Measurements from ENCODE around the gene MARVELD2.
"Not testable (repeated sequence)": the region's sequence is repeated elsewhere in the genome, so short reads cannot be mapped to it uniquely, and the experiment has no call there.

Gene MARVELD2

GRCh38 chr5:69416180-69416579 lies 1.3 kb downstream of the MARVELD2 start:
- CTCF ChIA-PET, result no interaction called here

GRCh38 chr5:69416699-69417098 lies 1.8 kb downstream of the MARVELD2 start:
- CTCF ChIA-PET, result no interaction called here
- no peak for DNase-seq (ENCODE audit: extremely low spot score)
- POLR2A ChIA-PET, result no interaction called here
- TF ChIP-seq FOXM1 (IDR thresholded peaks at IDR 0.05; ENCODE audit: borderline replicate concordance) (no peak), HDGF (IDR thresholded peaks at IDR 0.05; ENCODE audit: borderline replicate concordance) (no peak), NFRKB (IDR thresholded peaks at IDR 0.05) (no peak), BHLHE40 (IDR thresholded peaks at IDR 0.05; ENCODE audit: borderline replicate concordance) (no peak), LEF1 (IDR thresholded peaks at IDR 0.05; ENCODE audit: borderline replicate concordance) (no peak), ELF4 (IDR thresholded peaks at IDR 0.05) (no peak), FOXA1 (IDR thresholded peaks at IDR 0.05) (no peak), L3MBTL2 (conservative IDR thresholded peaks at IDR 0.05) (no peak), PKNOX1 (IDR thresholded peaks at IDR 0.05) (no peak), SUZ12 (IDR thresholded peaks at IDR 0.05) (no peak), TARDBP (IDR thresholded peaks at IDR 0.05) (no peak), ARNT (IDR thresholded peaks at IDR 0.05) (no peak), FOXK2 (IDR thresholded peaks at IDR 0.05) (no peak), ZNF384 (IDR thresholded peaks at IDR 0.05) (no peak), SP1 (IDR thresholded peaks at IDR 0.05) (no peak), CTBP1 (IDR thresholded peaks at IDR 0.05; ENCODE audit: borderline replicate concordance) (no peak)

More at GRCh38 chr5:69416180-69416579, 1.3 kb downstream of the MARVELD2 start:
- TF ChIP-seq ELF4 (IDR thresholded peaks at IDR 0.05) (no peak), BHLHE40 (IDR thresholded peaks at IDR 0.05; ENCODE audit: borderline replicate concordance) (no peak), SUZ12 (IDR thresholded peaks at IDR 0.05) (no peak), L3MBTL2 (conservative IDR thresholded peaks at IDR 0.05) (no peak), CTBP1 (IDR thresholded peaks at IDR 0.05; ENCODE audit: borderline replicate concordance) (no peak), HDGF (IDR thresholded peaks at IDR 0.05; ENCODE audit: borderline replicate concordance) (no peak), SP1 (IDR thresholded peaks at IDR 0.05) (no peak), ARNT (IDR thresholded peaks at IDR 0.05) (no peak), FOXA1 (IDR thresholded peaks at IDR 0.05) (no peak)
- POLR2A ChIA-PET, result no interaction called here
- peak; percentile 14 for DNase-seq (ENCODE audit: extremely low spot score)

- no peak for DNase-seq (ENCODE audit: extremely low spot score)
- POLR2A ChIA-PET, result no interaction called here
- CTCF ChIA-PET, result no interaction called here
- TF ChIP-seq FOXK2 (IDR thresholded peaks at IDR 0.05), result no peak
- no peak for TF ChIP-seq SUZ12 (IDR thresholded peaks at IDR 0.05)
- no peak for TF ChIP-seq FOXM1 (IDR thresholded peaks at IDR 0.05; ENCODE audit: borderline replicate concordance)
- no peak for TF ChIP-seq PKNOX1 (IDR thresholded peaks at IDR 0.05)
- no peak for TF ChIP-seq TARDBP (IDR thresholded peaks at IDR 0.05)
- TF ChIP-seq ARNT (IDR thresholded peaks at IDR 0.05), result no peak
Observed at GRCh38 chr5:69418554-69418953, 3.6 kb downstream of the MARVELD2 start.

- CTCF ChIA-PET, result interaction anchor here (0.7 kb wide), 1 partner anchor 389 kb away, joined by 3 read pairs; no protein-coding TSS in a partner anchor
- no peak for TF ChIP-seq TARDBP (IDR thresholded peaks at IDR 0.05)
- no peak for TF ChIP-seq SUZ12 (IDR thresholded peaks at IDR 0.05)
- no peak for TF ChIP-seq SP1 (IDR thresholded peaks at IDR 0.05)
- no peak for TF ChIP-seq PKNOX1 (IDR thresholded peaks at IDR 0.05)
- TF ChIP-seq BHLHE40 (IDR thresholded peaks at IDR 0.05; ENCODE audit: borderline replicate concordance), result no peak
- TF ChIP-seq NFRKB (IDR thresholded peaks at IDR 0.05), result no peak
- POLR2A ChIA-PET, result no interaction called here
- DNase-seq (ENCODE audit: extremely low spot score), result no peak
Observed at GRCh38 chr5:69431424-69432303, 16.7 kb downstream of the MARVELD2 start.

- DNase-seq (ENCODE audit: extremely low spot score), result no peak
- CTCF ChIA-PET, result interaction anchor here (0.7 kb wide), 1 partner anchor 389 kb away, joined by 3 read pairs; no protein-coding TSS in a partner anchor
- POLR2A ChIA-PET, result no interaction called here
- TF ChIP-seq ELF4 (IDR thresholded peaks at IDR 0.05), result no peak
- TF ChIP-seq NFRKB (IDR thresholded peaks at IDR 0.05), result no peak
- no peak for TF ChIP-seq TARDBP (IDR thresholded peaks at IDR 0.05)
- no peak for TF ChIP-seq FOXK2 (IDR thresholded peaks at IDR 0.05)
- TF ChIP-seq L3MBTL2 (conservative IDR thresholded peaks at IDR 0.05), result no peak
- TF ChIP-seq SUZ12 (IDR thresholded peaks at IDR 0.05), result no peak
- TF ChIP-seq LEF1 (IDR thresholded peaks at IDR 0.05; ENCODE audit: borderline replicate concordance), result no peak
- TF ChIP-seq ZNF384 (IDR thresholded peaks at IDR 0.05), result no peak
- no peak for TF ChIP-seq BHLHE40 (IDR thresholded peaks at IDR 0.05; ENCODE audit: borderline replicate concordance)
- no peak for TF ChIP-seq ARNT (IDR thresholded peaks at IDR 0.05)
- no peak for TF ChIP-seq FOXA1 (IDR thresholded peaks at IDR 0.05)
- TF ChIP-seq CTBP1 (IDR thresholded peaks at IDR 0.05; ENCODE audit: borderline replicate concordance), result no peak
- no peak for TF ChIP-seq FOXM1 (IDR thresholded peaks at IDR 0.05; ENCODE audit: borderline replicate concordance)
- TF ChIP-seq HDGF (IDR thresholded peaks at IDR 0.05; ENCODE audit: borderline replicate concordance), result no peak
- no peak for TF ChIP-seq SP1 (IDR thresholded peaks at IDR 0.05)
- TF ChIP-seq PKNOX1 (IDR thresholded peaks at IDR 0.05), result no peak
Observed at GRCh38 chr5:69432412-69433206, 17.7 kb downstream of the MARVELD2 start.

- CTCF ChIA-PET; POLR2A ChIA-PET; DNase-seq (ENCODE audit: extremely low spot score): not testable (repeated sequence)
Observed at GRCh38 chr5:69435276-69435884, 20.5 kb downstream of the MARVELD2 start.

Measured in HEK293T (cell line).